ENCODE data around the gene PLEKHM2. TPM values are rescaled to one million over a fixed set of nuclear protein-coding genes. Genes with fewer than 3 reads are reported as not detected.

The PLEKHM2 gene, protein sequence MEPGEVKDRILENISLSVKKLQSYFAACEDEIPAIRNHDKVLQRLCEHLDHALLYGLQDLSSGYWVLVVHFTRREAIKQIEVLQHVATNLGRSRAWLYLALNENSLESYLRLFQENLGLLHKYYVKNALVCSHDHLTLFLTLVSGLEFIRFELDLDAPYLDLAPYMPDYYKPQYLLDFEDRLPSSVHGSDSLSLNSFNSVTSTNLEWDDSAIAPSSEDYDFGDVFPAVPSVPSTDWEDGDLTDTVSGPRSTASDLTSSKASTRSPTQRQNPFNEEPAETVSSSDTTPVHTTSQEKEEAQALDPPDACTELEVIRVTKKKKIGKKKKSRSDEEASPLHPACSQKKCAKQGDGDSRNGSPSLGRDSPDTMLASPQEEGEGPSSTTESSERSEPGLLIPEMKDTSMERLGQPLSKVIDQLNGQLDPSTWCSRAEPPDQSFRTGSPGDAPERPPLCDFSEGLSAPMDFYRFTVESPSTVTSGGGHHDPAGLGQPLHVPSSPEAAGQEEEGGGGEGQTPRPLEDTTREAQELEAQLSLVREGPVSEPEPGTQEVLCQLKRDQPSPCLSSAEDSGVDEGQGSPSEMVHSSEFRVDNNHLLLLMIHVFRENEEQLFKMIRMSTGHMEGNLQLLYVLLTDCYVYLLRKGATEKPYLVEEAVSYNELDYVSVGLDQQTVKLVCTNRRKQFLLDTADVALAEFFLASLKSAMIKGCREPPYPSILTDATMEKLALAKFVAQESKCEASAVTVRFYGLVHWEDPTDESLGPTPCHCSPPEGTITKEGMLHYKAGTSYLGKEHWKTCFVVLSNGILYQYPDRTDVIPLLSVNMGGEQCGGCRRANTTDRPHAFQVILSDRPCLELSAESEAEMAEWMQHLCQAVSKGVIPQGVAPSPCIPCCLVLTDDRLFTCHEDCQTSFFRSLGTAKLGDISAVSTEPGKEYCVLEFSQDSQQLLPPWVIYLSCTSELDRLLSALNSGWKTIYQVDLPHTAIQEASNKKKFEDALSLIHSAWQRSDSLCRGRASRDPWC
- total RNA-seq = 74.8 and 114 TPM in 2 replicates

DNA sequence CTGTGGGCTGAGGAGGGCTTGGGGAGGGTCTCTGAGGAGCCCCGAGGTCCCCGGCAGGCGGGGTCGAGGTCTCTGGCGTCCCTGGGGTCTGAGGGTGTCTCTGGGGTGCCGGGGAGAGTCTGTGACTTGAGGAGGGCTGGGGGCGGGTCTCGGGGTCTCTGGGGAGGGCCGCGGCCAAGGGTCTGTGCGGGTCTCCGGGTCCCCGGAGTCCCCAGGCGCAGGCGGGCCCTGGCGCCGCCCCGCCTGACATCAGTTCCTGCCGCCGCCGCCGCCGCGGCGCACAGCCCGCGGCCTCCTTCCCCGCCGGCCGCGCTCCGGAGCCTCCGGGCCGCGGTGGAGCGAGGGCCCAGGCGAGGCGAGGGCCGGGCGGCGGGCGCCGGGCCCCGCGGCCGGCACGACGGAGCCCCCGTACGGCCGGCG lies at the start of gene PLEKHM2:
TSS of gene PLEKHM2 (plus strand) at position 279 of the 420 bp plus-strand sequence. CDS start 239 bp downstream, outside the sequence.

DNA sequence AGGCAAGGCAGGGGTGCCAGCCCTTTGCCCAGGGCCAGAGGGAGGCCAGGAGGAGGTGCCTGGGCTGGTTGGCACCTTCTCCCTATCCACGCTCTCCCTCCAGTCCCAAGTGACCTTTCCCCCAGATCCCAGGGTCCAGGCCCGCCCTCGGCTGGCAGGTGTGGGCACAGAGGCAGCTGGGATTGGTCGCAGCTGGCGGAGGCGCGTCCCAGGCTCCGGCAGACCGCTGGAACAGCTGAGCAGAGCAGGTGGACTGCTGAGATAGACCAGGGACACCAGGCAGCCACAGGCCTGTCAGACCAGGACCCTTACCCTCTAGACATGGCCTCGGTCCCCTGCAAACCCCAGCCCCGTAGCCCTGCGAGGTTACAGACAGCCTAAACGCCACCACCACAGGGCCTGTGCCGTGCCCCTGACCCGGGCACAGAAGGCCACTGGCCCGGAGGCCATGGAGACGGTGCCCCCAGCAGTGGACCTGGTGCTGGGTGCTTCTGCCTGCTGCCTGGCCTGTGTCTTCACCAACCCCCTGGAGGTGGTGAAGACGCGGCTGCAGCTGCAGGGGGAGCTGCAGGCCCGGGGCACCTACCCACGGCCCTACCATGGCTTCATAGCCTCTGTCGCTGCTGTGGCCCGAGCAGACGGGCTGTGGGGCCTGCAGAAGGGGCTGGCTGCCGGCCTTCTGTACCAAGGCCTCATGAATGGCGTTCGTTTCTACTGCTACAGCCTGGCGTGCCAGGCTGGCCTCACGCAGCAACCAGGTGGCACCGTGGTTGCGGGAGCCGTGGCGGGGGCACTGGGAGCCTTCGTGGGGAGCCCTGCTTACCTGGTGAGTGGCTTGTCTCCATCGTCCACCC lies 52.1 kb downstream of the PLEKHM2 start, which contains the start of gene SLC25A34:
TSS of gene SLC25A34 (plus strand) at position 221 of the 854 bp plus-strand sequence. CDS start at position 449, 228 bp downstream.

DNA sequence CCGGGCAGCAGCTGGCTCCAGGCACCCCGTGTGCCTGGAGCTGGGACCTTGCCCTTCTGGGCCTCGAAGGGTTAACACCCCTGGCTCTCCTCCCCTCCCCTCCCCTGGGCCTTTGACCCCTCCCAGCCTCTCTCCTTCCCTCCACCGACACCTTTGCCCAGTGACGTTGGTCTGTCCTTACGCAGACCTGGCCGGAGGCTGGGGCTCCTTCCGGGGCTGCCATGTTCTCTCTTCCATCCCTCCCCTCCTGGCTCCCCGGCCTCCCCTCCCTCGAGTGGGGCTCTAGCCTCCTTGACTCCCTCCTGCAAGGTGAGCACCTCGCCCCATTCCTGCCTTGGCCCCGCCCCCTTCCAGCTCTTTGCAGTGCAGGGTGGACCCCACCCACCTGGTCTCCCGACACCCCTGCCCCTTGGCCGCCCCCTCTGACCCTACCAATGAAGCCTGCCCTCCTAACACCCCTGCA lies 58.2 kb downstream of the PLEKHM2 start, which contains the start of gene TMEM82:
TSS of gene TMEM82 (plus strand) at position 161 of the 463 bp plus-strand sequence. CDS start at position 222, 61 bp downstream.

DNA sequence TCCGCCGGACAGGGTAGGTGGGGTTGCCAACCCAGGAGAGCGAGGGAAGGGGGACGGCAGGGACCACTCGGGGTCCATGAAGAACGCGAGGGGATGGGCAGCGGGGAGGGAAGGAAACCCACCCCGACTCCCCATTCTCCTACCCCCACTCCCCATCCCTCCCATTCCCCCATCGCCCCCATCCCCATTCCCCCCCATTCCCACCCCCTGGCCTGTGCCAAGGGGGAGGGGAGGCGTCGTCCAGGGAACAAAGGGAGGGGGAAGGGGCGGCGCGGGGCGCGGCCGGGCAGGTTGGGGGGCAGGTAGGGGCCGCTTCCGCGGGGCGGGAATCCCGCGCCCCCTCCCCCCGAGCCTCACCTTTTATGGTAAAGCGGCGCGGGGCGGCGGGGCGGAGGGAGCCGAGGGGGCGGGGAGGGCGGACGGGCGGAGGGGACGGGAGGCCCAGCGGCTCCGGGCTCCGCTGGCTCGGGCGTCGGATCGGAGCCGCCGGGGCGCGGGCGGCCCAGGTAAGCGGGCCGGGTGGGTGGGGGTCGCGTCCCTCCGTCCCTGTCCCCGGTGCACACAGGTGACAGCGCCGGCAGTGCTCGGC lies 74.3 kb downstream of the PLEKHM2 start, which contains the start of gene FBLIM1:
TSS of gene FBLIM1 (plus strand) at position 453 of the 589 bp plus-strand sequence. CDS start 6,189 bp downstream, outside the sequence.

Other genes starting within 250 kb of the PLEKHM2 start
- under 0.01 TPM in 1 of 2 replicates, not detected in the other for gene CTRC, start 245.9 kb upstream of the PLEKHM2 start, total RNA-seq
- not detected in 2 replicates for gene CELA2A, start 227.6 kb upstream of the PLEKHM2 start, total RNA-seq
- not detected in 2 replicates for gene CELA2B, start 208.2 kb upstream of the PLEKHM2 start, total RNA-seq
- gene CASP9, start 160.1 kb upstream of the PLEKHM2 start, total RNA-seq = 3.4 and 5.6 TPM in 2 replicates
- 20.8 and 30.3 TPM in 2 replicates for gene DNAJC16, start 157.5 kb upstream of the PLEKHM2 start, total RNA-seq
- 0.93 and 1.4 TPM in 2 replicates for gene AGMAT, start 99.3 kb upstream of the PLEKHM2 start, total RNA-seq
- 12.6 and 45.5 TPM in 2 replicates for gene DDI2, start 66.9 kb upstream of the PLEKHM2 start, total RNA-seq
- gene SLC25A34, start 51.9 kb downstream of the PLEKHM2 start, total RNA-seq = 0.68 and 1.7 TPM in 2 replicates
- not detected in 2 replicates for gene TMEM82, start 58.2 kb downstream of the PLEKHM2 start, total RNA-seq
- gene FBLIM1, start 74.5 kb downstream of the PLEKHM2 start, total RNA-seq = 96.7 and 131 TPM in 2 replicates
- gene UQCRHL, start 123.3 kb downstream of the PLEKHM2 start, total RNA-seq = 0.68 and 1.9 TPM in 2 replicates
- gene SPEN, start 163.4 kb downstream of the PLEKHM2 start, total RNA-seq = 25.6 and 63.0 TPM in 2 replicates